HG02852 (cell line): ENCODE results near the gene SMIM20.

Experiments
- ATAC-seq: cut with Tn5 transposase; IDR thresholded peaks from one replicate; pipeline ENCODE4 v1.9.1; 2021; ENCODE audit warnings: mild to moderate bottlenecking, moderate library complexity; ENCODE audit not compliant: unreplicated experiment

SMIM20 gene

DNA sequence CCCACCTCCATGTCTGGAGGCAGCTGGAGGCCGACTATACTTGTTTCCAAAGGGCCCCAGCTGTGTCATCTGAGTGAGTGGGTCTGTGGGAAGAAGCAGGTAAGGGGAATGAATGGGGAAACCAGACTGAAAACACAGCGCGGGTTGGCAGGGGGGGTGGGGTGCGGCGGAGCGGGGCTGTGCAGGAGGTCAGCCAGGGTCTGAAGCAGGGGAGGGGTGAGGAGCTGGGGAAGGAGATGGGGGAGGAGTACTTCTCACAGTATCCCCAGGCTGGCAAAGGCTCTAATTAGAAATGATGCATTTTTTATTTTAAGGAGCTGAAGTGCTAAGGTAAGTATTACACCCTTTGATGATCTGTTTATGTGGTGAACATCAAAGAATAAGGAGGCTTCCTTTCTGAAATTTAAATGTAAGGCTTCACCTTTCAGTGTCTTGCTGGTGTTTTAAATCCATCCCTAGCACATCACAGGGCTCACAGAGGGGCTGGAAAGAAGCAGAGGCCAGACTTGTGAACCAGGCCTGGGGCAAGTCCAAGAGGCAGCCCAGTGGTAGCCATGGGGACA is 37.5 kb downstream of the SMIM20 start:
- ATAC-seq = no peak

DNA sequence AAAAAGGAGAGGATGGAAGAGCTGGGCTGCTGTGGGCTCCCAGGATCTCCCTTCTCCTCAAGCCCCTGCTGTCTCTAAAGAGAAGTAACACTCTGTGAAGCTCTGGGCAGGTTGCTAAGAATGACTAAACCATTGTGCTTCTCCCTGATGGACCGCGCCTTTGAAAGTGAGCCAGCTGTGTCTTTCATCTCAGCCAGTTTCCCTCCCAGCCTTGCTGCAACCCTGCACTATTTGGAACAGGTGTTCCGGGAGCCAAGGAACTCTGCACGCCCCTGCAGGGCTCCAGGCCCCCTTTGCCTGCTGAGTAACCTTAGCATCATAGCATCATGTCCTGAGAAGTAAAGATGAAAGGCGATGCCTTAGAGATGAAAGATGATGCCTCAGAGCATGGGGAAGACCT is 39.7 kb downstream of the SMIM20 start:
- ATAC-seq = no peak

- ATAC-seq = no peak
These were observed 40.4 kb downstream of the SMIM20 start for GRCh38 chr4:25954293-25954904.

DNA sequence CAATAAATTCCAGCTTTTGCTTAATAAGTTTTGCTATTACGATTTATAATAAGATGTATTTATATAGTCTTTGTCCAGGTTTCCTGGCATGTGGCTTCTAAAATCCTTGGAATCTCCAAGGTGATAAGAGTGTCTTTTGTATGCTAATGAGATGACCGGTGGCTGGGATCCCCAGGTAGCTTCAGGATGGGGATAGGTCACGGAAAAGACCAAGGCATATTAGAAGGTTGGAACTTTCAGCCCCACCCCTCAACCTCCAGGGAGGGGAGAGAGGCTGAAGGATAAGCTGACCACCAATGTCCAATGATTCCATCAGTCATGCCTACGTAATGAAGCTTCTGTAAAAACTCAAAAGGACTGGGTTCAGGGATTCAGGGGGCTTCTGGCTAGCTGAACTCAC is 41.7 kb downstream of the SMIM20 start:
- ATAC-seq = no peak

DNA sequence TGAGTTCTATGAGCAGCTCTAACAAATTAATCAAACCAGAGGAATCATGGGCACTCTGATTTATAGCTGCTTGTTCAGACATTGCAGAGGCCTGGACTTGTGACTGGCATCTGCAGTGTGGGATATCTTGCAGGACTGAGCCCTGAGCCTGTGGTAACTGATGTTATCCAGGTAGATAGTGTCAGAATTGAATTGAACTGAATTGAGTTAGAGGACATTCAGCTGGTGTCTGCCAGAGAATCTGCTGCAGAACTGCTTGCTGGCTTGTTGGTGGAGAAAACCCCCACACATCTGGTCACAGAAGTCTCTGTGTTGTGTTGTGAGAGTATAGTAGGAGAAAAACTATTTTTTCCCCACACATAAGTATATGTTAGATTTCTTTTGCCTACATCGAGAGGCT is 42.2 kb downstream of the SMIM20 start:
- ATAC-seq = no peak

DNA sequence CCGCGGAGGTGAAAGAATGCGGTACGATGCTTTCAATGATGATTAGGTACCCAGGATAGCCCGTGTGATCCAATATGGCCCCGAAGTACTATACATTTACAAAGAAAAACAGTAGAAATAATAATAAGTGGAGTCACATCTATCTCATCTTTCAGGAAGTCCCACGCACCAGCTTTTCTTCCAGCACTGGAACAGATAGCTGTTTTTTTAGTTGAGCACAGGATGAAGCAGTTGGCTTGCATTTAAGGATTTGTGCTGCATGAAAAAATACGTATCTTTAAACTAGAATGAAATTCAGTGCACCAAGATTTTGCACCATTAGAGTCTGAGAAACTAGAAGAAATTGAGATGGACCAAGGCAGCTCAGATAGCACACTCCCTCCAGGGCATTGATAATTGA is 44.1 kb downstream of the SMIM20 start:
- ATAC-seq = no peak

DNA sequence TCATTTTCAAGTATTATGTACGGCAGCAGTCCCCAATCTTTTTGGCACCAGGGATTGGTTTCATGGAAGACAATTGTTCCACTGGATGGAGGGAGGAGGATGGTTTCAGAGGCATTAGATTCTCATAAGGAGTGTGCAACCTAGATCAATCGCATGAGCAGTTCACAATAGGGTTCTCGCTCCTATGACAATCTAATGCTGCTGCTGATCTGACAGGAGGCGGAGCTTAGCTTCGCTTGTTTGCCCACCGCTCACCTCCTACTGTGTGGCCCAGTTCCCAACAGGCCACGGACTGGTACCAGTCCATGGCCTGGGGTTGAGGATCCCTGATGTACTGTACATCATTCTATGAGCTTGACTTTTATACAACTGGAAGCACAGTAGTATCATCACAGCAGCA is 48.4 kb downstream of the SMIM20 start:
- no peak for ATAC-seq

GRCh38 chr4:25965629-25966028 is 51.6 kb downstream of the SMIM20 start:
- no peak for ATAC-seq

GRCh38 chr4:25966171-25966570 is 52.2 kb downstream of the SMIM20 start:
- no peak for ATAC-seq

DNA sequence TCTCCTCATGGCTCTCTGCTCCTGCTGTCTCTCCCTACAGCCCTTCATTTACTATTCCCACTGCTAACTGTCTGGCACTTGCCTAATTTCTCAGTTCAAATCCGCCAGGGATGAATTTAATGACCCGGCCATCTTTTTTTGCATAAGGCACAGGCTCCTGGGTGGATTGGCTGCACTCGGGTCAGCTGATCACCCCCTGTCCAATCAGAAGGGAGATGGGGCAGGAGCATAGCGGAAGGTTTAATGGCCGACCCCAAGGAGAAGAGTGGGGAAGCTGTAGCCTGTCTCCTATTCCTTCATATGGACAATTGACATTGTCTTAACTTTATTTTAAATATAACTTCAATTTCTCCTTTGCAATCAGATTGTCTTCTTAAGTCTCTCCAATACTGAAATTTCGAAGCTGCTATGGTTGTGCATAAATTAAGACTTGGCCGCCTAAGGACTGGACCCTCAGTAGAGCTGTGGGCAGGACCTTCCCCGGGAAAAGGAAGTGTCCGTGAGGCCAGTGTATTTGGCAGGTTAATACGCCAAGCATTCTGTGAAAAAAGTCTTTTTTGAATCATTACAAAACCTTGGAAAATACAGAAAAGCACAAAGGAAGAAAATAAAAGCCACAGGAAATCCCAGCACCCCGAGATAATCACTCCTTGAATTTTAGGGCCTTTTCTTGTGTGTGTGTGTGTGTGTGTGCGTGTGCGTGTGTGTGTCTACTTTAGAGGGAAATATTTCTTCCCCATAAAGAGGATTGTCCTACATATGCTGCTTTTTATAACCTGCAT is 55.5 kb downstream of the SMIM20 start:
- ATAC-seq = no peak

DNA sequence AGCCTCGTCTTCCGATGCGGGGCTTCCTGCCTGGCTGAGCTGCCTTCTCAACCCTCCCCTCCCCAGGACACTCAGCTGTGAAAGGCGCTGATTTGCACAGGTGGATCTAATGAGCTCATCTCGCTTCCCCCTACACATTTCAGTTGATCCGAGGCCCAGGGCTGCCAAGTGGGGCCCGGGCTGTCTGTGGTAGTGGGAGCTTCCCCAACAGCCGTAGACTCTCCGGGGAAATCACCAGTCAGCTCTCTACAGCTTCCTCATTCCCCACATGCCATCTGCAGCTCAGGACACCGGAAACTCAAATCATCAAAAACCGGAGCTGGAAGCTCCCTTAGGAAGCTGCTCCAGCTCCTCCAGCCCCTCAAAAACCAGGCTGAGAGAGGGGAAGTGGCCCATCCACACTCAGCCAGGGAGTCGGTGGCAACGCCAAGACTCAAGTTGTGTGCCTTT is 56.2 kb downstream of the SMIM20 start:
- peak; percentile 58 for ATAC-seq

- ATAC-seq = no peak
These were observed 56.8 kb downstream of the SMIM20 start for GRCh38 chr4:25970691-25971432.

DNA sequence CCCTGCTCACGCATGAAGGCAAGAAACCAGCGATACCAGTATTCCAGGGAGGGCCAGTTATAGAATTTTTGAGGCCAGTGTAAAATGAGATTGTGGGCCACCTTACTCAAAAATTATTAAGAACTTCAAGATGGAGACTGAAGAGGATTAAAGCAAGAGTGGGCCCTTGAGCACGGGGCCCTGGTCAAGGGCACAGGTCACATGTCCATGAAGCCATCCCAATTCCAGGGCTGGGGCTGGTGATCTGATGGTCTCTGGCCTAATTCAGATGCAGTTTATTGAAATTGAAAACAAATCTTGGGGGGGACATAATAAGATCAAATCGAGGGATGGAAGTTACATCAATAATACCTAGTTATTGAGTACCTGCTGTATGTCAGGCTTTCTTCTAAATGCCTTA is 58.3 kb downstream of the SMIM20 start:
- ATAC-seq = no peak

DNA sequence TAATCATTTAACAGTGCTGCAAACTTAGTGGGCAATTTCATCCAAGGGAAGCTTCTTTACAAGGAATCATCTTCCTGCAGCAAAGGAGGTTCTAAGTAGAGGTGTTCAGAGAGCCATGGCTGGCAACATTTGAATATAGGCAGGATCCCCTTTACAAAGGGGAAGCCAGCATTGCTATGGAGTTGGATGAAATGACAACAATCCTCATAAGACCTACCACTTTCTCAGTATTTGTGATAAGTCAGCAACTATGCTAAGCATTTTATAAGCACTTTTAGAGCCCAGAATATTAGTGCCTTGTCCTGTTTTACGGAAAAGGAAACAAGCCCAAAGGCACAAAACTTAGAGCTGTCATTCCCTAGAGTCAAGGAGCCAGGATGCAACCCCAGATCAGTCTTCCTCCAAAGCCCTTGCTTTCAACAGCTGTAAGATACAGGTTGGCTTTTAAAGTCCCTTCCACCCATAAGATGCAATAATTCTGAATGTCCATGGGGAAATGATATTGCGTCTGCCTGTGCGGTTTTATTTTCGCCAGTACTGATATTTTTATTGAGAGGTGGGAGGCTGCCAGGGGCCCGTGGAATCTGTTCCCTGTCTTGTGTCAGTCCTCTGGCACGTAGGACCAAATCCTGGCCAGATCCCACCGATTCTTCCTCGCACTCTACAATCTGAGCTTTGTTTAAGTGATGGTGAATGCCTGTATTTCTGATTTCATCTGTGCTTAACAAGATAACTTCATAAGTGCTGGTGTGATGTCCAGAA is 59.1 kb downstream of the SMIM20 start:
- ATAC-seq = no peak

- ATAC-seq = no peak
These were observed 62.8 kb downstream of the SMIM20 start for GRCh38 chr4:25976780-25977179.

DNA sequence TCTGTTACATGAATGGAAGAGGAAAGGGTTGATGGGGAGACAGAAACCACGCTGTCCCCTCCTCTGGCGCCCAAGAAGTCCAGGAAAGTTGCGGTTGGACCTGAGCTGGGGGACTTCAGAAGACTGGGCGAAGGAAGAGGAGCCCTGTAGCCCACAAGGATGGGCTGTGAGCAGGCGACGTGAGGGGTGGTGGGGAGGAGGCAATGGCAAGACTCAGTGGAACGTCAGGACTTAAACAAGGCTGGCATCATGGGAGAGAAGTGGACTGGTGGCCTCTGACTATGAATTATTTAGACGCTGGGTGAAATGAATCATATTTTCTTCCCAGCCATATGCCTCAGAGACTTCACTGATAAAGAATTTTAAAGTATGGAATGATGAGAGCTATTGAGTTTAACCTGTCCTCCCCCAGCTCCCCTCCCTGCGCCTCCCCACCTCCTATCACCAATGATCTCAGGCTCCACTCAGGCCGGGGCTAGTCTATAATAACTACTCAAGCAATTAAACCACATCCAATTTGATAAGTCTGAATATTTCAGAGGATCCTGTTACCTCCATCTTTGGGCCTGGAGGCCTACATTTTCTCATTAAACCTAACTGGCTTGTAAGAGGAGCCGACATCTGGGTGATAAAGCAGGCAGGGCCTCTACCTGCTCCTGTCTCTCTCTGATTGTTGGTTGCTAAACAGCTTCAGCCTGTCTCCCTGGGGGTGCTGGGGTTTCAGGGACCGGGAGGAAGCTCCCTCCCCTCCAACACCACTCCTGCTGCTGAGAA is 63.6 kb downstream of the SMIM20 start:
- no peak for ATAC-seq

DNA sequence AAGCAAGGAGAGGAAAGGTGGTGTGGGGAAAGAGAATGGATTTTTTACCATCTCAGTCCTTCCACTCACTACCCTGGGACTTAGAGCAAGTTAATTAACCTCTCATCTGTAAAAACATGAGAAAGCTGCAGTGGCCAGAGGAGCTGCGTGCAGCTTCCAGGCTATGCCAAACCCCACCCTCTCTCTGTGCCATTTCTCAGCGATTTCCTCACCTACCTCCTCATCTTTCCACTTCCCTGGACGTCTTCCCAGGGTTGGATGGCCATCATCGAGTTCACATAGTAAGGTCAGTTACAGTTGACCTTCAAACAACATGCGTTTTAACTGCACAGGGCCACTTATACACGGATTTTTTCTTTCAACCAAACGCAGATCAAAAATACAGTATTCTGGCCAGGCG is 64.3 kb downstream of the SMIM20 start:
- ATAC-seq = no peak
